ENCODE results near the gene PAQR5. TPM values are rescaled to one million over a fixed set of nuclear protein-coding genes. Genes with fewer than 3 reads are reported as not detected.

The PAQR5 gene
- total RNA-seq, 2 donors from 2014 or later, result 1.2 to 6.1 TPM

DNA sequence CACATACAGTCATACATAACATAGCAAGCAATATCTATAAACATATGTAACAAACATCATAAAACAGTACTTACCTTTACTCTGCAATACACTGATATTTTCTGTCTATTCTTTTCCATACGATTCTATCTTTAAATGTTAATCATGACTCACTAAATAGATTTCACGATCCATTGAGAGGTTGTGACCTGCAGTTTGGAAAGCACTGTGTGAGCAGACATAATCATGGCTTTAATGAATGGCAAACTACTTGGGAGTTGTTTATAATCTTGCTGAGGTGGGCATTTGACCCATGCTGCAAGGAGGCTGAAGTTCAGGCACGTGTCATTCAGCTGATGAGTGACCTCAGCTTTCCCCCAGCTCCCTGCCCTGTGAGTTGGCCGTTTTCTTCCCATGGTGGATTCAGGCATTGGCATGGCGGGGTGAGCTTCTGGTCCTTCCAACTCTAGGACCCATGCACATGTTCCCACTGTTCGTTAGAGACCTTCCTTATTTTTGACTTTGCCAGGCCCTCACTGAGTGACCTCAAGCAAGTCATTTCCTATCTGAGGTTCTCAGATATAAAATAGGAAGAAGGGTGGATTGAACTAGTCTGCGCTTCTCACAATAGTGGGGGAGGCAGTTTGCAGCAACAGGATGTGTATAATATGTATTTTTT lies 41.7 kb downstream of the PAQR5 start:
- TF ChIP-seq CTCF (IDR thresholded peaks at IDR 0.05), result no peak
- Histone ChIP-seq H3K4me1 (ENCODE audit: control insufficient read depth in 1 of 2, low read depth in 2 of 2) (no peaks in the 10 kb centered on the region), H3K36me3 (no peaks in the 10 kb centered on the region), H3K27ac (no peak overlapping the region), H3K9me3 (no peaks in the 10 kb centered on the region), H3K4me3 (no peak overlapping the region), H3K27me3 (replicated peaks; ENCODE audit: insufficient read depth) (no peaks in the 10 kb centered on the region)
- DNase-seq (ENCODE audit: low spot score) (no peak), ATAC-seq (ENCODE audit: insufficient number of reproducible peaks, low FRiP score, low read depth) (no peak)

DNA sequence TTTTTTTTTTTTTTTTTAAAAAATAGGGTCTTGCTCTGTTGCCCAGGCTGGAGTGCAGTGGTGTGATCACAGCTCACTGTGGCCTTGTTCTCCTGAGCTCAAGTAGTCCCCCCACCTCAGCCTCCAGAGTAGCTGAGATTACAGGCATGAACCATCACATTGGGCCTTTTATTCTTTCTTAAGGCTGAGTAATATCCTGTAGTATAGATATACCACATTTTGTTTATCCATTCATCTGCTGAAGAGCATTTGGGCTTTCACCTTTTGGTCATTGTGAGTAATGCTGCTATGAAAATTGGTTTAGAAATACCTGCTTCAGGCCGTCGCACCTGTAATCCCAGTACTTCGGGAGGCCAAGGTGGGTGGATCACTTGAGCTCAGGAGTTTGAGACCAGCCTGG lies 42.6 kb downstream of the PAQR5 start:
- H3K36me3 ChIP-seq, result no peaks in the 10 kb centered on the region
- H3K27me3 ChIP-seq (replicated peaks; ENCODE audit: insufficient read depth), result no peaks in the 10 kb centered on the region
- no peak overlapping the region for H3K27ac ChIP-seq
- ATAC-seq (ENCODE audit: insufficient number of reproducible peaks, low FRiP score, low read depth) (no peak), DNase-seq (ENCODE audit: low spot score) (no peak)
- H3K4me1 ChIP-seq (ENCODE audit: control insufficient read depth in 1 of 2, low read depth in 2 of 2), result no peaks in the 10 kb centered on the region
- H3K9me3 ChIP-seq, result no peaks in the 10 kb centered on the region
- no peak for TF ChIP-seq CTCF (IDR thresholded peaks at IDR 0.05)
- no peak overlapping the region for H3K4me3 ChIP-seq

DNA sequence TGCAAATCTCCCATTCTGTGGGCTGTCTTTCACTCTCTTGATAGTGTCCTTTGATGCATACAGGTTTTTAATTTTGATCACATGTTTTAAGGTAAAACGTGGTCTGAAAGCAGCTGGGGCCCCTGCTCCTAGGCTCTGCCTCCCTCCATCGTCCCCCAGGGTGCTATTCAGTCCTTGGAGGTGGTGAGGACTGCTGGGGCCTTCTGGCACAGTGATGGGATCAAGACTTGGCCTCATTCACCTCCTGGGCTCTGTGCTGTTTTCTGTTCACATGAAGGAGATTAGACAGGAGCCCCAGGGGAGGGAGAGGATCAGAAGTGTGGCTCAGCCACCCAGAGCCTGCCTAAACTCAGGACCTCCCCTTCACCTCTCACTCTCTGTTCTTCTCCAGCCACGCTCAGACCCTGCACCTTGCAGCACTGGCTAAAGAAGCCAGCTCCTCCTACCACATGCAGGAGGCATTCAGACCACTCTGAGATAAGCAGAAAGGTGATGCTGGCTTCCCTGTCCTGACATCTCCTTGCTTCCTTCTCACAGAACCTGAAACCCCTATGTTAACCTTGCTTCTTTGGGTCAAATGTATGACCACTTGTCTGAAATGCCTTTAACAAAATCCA lies 43.9 kb downstream of the PAQR5 start:
- H3K36me3 ChIP-seq, result no peaks in the 10 kb centered on the region
- H3K9me3 ChIP-seq, result no peaks in the 10 kb centered on the region
- ATAC-seq (ENCODE audit: insufficient number of reproducible peaks, low FRiP score, low read depth) (no peak), DNase-seq (ENCODE audit: low spot score) (no peak)
- no peaks in the 10 kb centered on the region for H3K27me3 ChIP-seq (replicated peaks; ENCODE audit: insufficient read depth)
- no peaks in the 10 kb centered on the region for H3K4me1 ChIP-seq (ENCODE audit: control insufficient read depth in 1 of 2, low read depth in 2 of 2)
- TF ChIP-seq CTCF (IDR thresholded peaks at IDR 0.05), result no peak
- no peak overlapping the region for H3K4me3 ChIP-seq
- H3K27ac ChIP-seq, result no peak overlapping the region

GRCh38 chr15:69343133-69343532 lies 44.4 kb downstream of the PAQR5 start:
- ATAC-seq (ENCODE audit: insufficient number of reproducible peaks, low FRiP score, low read depth) (no peak), DNase-seq (ENCODE audit: low spot score) (no peak)
- Histone ChIP-seq H3K36me3 (no peaks in the 10 kb centered on the region), H3K4me3 (no peak overlapping the region), H3K27me3 (replicated peaks; ENCODE audit: insufficient read depth) (no peaks in the 10 kb centered on the region), H3K4me1 (ENCODE audit: control insufficient read depth in 1 of 2, low read depth in 2 of 2) (no peaks in the 10 kb centered on the region), H3K27ac (no peak overlapping the region), H3K9me3 (no peaks in the 10 kb centered on the region)
- TF ChIP-seq CTCF (IDR thresholded peaks at IDR 0.05), result no peak

- no peaks in the 10 kb centered on the region for H3K36me3 ChIP-seq
- TF ChIP-seq CTCF (IDR thresholded peaks at IDR 0.05), result no peak
- H3K27me3 ChIP-seq (replicated peaks; ENCODE audit: insufficient read depth), result no peaks in the 10 kb centered on the region
- no peak for DNase-seq (ENCODE audit: low spot score)
- H3K4me3 ChIP-seq, result no peak overlapping the region
- no peak for ATAC-seq (ENCODE audit: insufficient number of reproducible peaks, low FRiP score, low read depth)
- no peak overlapping the region for H3K27ac ChIP-seq
- no peaks in the 10 kb centered on the region for H3K4me1 ChIP-seq (ENCODE audit: control insufficient read depth in 1 of 2, low read depth in 2 of 2)
- H3K9me3 ChIP-seq, result no peaks in the 10 kb centered on the region
Measured at GRCh38 chr15:69344238-69344637, 45.5 kb downstream of the PAQR5 start.

All from thoracic aorta (tissue), 2 donors.